ENCODE measurements around the gene AKNA.

Gene AKNA

GRCh38 chr9:114356792-114357191 lies 31.0 kb downstream of the AKNA start:
- no peak for DNase-seq

GRCh38 chr9:114355821-114356220 lies 32.0 kb downstream of the AKNA start:
- no peak for DNase-seq

DNA sequence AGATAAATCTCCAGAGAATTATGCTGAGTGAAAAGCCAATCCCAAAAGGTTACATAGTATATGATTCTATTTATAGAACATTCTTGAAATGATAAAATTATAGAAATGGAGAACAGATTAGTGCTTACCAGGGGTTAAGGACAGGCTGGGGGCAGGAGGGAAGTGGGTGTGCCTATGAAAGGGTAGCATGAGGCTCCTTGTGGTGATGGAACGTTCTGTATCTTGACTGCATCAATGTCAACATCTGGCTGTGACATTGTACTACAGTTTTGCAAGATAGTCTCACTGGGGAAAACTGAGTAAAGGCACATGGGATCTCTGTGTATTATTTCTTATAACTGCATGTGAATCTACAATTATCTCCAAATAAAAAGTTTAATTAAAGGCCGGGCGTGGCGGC lies 35.9 kb downstream of the AKNA start:
- no peak for DNase-seq

DNA sequence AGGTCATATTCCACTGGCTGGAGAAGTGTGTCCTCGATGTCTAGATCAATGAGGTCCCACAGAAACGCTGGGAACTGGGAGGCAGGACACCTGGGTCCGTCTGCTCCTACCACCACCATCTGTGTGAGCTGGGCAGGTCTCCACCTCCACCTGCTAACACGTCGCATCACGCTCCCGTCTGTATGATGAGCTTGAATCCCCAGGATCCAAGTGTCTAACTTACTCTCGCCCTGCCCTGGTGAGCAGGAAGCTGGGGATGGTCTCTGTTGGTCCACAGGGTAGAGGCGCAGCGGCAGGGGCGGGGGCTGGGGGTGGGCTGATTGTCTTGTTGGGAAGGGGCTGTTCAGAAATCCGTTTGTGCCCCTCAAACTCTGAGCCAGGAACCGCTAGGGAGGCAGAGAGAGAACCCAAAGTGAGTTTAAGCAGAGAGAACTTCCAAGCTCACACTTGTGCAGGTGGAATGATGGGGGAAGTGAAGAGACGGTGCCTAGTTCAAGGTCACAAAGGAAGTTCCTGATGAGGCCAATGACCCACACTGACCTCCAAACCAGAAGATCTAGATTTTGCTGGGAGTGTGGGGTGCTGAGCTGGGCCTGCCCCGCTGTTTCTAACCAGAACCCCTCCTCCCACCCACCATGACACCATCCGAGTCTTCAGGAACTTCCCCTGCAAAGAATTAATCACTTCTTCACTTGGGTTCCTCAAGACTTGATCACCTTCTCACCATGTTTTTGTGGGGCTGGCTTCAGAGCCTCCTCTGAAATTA lies 37.0 kb downstream of the AKNA start:
- no peak for DNase-seq

DNA sequence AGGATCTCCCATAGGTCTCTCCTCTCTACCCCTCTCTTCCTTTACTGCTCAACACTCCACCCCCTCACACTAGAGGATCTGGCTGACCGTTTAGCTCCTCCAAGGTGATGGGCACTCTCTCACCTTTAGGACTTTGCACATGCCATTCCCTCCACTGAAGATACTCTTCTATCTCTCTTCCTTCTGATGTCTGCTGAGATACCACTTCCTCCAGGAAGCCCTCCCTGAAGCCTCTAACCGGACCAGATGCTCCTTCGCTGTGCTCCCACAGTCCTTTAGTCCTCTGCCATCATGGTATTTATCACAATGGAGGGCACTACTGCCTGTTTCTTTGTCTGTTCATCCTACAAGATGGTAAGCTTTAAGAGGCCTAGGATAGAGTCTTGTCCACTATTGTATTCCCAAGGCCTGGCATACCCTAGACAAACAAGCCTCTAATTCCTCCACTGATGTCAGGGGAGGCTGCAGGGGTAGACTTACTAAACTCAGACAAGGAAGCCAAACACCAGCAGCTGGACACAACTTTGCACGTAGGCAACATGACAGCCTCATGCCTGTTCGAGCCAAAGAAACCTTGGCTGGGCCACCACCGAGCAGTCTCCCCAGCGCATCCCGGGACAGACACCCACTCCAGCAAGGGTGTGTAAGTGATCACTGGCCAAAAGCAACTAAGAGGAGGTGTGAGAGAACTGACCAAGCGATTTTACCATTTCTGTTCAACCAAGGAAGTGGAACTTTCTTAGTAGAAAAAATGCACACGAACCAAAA lies 37.9 kb downstream of the AKNA start:
- no peak for DNase-seq

GRCh38 chr9:114348906-114349482 lies 38.8 kb downstream of the AKNA start:
- no peak for DNase-seq

DNA sequence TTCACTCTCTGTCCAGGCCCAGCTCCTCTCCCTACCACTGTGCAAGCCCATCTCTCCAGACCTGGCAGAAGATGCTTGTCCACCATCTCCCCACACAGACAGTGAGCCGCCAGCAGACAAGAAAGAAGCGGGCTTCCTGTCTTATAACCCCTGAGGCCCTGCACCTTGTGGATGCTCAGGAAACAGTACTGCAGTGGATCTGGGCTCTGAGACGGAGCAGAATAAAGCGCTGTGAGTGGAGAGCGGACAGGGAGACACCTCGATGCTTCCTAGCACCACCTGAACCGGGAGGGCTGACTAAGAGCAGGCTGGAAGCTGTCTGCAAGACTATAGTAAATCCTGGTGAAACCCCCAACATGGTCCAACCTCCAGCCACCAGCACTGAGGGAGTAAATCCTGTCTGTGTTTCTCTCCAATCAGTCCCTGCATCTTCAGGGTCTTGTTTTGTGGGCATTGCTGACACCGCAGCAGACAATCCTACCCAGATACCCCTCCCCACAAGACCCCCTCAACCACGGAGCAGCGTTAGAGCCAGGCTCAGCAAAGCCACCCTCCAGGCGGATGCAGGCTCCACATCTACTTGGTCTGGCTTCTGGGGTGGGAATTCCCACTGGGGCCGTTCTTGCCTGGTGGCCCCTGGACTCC lies 39.4 kb downstream of the AKNA start:
- no peak for DNase-seq

DNA sequence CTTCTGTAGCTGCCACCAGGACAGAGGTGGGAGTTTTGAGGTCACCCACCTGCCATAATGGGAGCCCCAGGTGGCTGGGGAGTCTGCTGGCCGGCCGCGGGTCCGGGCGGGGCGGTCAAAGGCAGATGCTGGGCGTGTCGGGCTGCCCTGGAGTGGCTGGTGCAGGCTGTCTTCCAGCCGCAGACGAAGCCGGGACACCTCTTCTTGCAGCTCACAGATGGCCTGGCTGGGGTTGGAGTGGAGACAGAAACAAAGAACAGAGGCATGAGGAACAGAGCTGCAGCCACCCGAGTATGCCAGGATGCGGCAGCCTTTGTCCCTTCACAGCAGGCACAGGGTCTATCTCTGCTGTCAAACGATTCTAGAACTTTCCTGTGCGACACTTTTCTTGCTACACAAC lies 40.1 kb downstream of the AKNA start:
- DNase-seq = no peak

- no peak for DNase-seq
Measured at GRCh38 chr9:114346146-114346545, 41.6 kb downstream of the AKNA start.

DNA sequence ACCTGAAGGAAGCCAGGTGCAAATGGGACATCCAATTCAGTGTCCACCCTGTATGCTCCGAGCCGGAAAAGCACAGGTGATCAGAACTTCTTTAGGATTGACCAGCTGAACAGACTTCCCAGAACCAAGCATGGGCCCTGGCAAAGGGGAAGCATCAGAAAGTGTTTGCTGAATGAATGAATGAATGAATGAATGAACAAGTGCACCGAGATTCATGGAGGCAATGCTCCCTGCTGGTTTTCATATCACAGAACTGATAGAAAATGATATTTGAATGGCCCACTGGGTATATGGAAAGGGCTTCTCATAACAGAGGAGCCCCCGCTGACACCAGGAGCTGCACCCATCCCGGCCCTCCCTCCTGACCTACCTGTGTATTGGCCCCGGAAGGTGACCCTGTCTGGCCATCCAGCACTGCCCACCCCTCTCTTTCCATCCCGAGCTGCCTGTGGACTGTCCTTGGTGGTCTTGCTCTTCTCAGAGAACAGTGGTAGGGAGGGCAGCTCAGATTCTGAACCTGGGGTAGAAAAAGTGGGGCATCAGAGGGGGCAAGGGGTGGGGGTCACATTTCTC lies 42.2 kb downstream of the AKNA start:
- DNase-seq = no peak

DNA sequence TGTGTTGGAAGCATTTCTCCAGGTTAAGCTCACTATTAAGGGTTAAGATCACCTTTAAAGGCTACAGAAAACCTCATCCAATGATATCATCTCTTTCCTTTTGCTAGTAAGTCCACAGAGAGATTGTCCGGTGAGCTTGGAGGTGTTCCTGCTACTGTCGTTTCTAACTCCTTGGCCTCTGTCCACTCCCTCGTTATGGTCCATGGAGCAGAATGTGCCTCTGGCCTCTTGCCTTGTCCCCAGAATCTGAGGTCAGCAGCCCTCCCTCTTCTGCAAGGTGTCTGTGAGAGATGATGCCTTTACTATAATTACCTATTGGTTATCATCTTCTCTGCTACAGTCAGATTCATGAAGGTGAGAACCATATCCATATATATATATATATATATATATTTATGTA lies 43.1 kb downstream of the AKNA start:
- no peak for DNase-seq

- DNase-seq = no peak
Measured at GRCh38 chr9:114344188-114344566, 43.6 kb downstream of the AKNA start.

DNA sequence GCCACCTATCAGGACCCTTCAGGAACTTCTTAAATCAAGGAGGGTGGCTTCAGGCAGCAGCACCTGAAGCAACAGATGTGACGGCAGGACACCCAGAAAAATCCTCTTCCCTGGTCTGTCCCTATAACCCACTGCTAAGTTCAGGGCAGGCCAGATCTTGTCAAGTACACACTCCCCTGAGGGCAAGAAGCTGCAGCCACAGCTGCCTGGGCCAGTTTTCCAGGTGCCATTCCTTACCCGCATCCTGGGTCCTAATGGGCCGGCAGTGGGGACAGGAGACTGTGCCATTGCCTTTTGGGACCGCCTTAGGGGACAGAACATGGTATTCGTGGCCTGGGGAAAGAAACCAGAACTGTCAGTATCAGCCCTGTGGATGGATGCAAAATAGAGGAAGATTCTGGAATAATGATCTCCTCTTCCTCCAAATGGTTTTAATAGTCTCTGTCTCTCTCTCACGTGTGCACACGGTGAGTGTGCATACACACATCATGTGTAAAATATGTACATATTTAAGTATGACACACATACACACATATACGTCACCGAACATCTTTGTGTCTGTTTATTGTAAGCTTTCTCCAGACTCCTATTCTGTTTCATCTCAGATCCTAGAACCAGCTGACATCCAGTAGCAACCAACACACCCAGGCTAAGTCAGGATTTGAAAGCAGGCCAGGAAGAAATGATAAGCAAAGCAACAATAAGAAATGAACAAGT lies 44.2 kb downstream of the AKNA start:
- no peak for DNase-seq

DNA sequence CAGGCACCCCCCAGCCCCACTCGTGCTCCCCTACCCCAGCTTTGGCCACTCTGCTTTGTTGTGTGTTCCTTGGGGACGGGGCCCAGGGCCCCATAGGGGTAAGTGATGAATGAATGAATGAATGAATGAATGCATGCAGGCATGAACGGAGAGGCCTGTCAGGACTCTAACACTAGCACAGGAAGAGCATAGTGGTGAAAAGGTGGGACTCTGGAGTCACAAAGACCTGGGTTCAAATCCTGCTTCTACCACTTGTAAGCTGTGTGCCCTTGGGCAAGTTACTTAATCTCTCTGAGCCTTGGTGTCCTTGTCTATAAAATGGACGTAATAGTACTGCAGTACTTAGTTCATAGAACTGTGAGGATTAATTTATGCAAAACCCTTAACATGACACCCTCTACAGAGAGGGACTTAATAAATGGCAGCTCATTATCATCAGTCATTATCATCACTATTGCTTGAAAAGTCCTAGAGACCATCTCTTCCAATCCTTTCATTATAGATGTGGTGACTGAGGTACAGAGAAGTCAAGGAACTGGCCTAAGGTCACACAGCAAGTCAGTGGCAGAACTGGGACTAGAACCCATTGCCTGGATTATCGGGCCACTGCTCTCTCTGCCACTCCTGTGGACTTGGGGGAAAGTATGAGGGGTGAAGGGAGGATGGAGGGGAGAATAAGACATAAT lies 44.9 kb downstream of the AKNA start:
- no peak for DNase-seq

DNA sequence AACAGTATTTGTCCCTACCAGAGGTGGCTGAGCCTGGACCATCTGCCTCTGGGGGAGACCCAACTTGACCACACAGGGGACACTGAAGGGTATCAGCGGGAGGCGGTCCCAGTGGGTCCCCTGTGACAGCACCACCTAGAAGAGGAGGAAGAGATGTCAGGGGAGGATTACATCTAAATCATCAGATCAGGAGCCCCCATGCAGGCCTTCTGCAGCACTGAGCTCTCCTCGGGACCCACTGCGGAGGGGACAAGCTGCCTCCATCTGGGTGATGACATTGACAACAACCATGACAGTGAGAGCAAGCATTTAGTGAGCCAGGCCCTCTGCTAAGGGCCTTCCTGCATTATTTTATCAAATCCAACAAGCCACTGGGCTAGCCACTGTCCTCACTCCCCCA lies 45.8 kb downstream of the AKNA start:
- no peak for DNase-seq

DNA sequence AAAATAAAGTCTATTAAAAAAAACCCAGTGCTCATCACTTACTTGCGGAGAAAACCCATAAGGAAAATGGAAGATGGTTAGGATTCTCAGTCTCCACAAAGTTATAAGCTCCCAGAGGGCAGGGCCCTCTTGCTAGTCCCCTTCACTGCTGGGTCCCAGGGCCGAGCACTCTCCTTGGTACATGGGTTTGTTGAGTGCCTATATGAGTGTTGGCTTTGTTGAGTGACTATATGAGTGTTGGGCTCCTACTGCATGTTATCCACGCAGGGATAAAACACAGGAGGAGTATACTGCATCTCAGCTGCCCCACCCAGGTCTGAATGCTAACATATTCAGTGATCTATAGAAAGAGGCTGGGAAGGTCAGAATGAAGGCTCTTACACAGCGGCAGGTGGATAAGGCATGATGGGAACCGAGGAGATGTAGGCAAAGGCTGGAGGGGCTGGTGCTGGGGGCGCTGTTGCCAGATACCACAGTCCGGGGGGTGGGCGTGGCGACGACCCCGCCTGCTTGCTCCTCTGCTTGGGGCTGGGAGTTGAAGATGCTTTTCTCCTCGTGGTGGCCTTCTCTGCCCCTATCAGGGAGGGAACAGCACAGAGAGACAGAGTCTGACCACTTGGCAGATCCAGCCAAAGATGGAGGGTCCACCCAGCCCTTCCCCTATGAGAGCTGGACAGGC lies 46.5 kb downstream of the AKNA start:
- DNase-seq = no peak

DNA sequence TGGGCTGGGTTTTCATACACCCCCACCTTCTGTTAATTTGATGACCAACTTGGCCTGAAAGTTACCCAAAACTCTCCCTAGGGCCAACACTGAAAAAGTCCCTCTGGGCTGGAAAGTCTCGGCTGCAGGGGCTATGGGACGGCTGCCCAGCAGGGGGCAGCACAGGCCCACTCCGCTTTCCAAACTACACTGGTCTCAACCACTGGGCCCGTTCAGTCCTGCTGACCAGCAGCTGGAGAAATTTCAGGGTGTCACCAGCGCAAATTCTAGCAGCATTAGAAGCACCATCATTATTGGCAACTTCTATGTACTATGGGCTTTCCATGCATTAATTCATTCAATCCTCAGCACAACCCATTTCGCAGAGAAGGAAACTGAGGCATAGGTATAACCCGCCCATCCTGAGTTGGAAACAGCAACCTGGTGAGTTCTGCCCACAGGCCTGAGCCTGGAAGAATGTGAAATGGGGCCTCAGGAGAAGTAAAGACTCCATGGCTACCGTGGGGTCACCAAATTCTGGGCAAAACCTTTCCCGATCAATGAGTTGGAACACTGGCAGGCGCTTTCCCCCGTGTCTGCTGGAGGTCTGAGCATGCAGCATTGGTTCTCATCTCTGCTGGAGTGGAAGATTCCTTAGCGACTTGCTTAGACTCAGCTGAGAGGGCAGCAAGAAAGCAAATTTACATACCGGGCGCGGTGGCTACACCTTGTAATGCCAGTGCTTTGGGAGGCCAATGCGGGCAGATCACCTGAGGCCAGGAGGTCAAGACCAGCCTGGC lies 48.5 kb downstream of the AKNA start:
- DNase-seq = no peak

GRCh38 chr9:114338187-114338586 lies 49.6 kb downstream of the AKNA start:
- no peak for DNase-seq

- no peak for DNase-seq
Measured at GRCh38 chr9:114336699-114337395, 50.9 kb downstream of the AKNA start.

- no peak for DNase-seq
Measured at GRCh38 chr9:114336157-114336556, 51.6 kb downstream of the AKNA start.
